Neuronal stem cell (in vitro differentiated cells): ENCODE data around the gene ATR.

Experiments used
- DNase-seq: peaks from one replicate; pipeline ENCODE4 v3.0.0-alpha.2; 2013; ENCODE audit warnings: low spot score
- H2AFZ ChIP-seq: one replicate; pipeline ENCODE4 v1.6.1; 2013; ENCODE audit warnings: mild to moderate bottlenecking, low read length, inconsistent platforms
- H2AK5ac ChIP-seq: 2 replicates; pipeline ENCODE4 v1.6.1; 2013; ENCODE audit warnings: low read depth, mild to moderate bottlenecking, inconsistent platforms, low read length, moderate library complexity, mixed read lengths
- H2BK120ac ChIP-seq: 2 replicates; pipeline ENCODE4 v1.6.1; 2013; ENCODE audit warnings: low read depth, mild to moderate bottlenecking, inconsistent platforms, low read length, moderate library complexity, mixed read lengths
- H2BK12ac ChIP-seq: one replicate; pipeline ENCODE4 v1.6.1; 2013; ENCODE audit warnings: low read length, inconsistent platforms
- H2BK15ac ChIP-seq: 2 replicates; pipeline ENCODE4 v1.6.1; 2013; ENCODE audit warnings: mild to moderate bottlenecking, low read length, inconsistent platforms, mixed read lengths
- H2BK5ac ChIP-seq: one replicate; pipeline ENCODE4 v1.6.1; 2013; ENCODE audit warnings: inconsistent platforms, mild to moderate bottlenecking, low read length, moderate library complexity
- H3K14ac ChIP-seq: one replicate; pipeline ENCODE4 v1.6.1; 2013; ENCODE audit warnings: low read length, inconsistent platforms
- H3K18ac ChIP-seq: 2 replicates; pipeline ENCODE4 v1.6.1; 2013; ENCODE audit warnings: low read length, inconsistent platforms
- H3K23ac ChIP-seq: 2 replicates; pipeline ENCODE4 v1.6.1; 2013; ENCODE audit warnings: low read depth, mild to moderate bottlenecking, mixed read lengths, low read length, inconsistent platforms; ENCODE audit not compliant: poor library complexity
- H3K27ac ChIP-seq: replicated peaks from 3 replicates; pipeline ENCODE4 v1.5.1; 2013; ENCODE audit warnings: low read length, inconsistent platforms
- H3K27me3 ChIP-seq, 3 experiments: 2 replicates each; pipeline ENCODE4 v1.6.1; 2013; ENCODE audit warnings: low read length in 3 of 3, mild to moderate bottlenecking in 2 of 3, inconsistent platforms in 1 of 3, low read depth in 1 of 3, mixed read lengths in 1 of 3, moderate library complexity in 1 of 3; ENCODE audit not compliant: control insufficient read depth in 3 of 3, insufficient read depth in 3 of 3
- H3K36me3 ChIP-seq, 2 donors: replicated peaks in 1 of 2; 2 replicates each; pipeline ENCODE4 v1.6.1; 2013; ENCODE audit warnings: low read length in 2 of 2; ENCODE audit not compliant: control insufficient read depth in 2 of 2, insufficient read depth in 2 of 2
- H3K4ac ChIP-seq: 2 replicates; pipeline ENCODE4 v1.6.1; 2013; ENCODE audit warnings: inconsistent platforms, mild to moderate bottlenecking, low read length, moderate library complexity
- H3K4me1 ChIP-seq, 2 donors: 1 replicate in 1 of 2; 2 replicates in 1 of 2; pipeline ENCODE4 v1.6.1; 2013; ENCODE audit warnings: low read length in 2 of 2, low read depth in 1 of 2; ENCODE audit not compliant: control insufficient read depth in 2 of 2, insufficient read depth in 1 of 2
- H3K4me2 ChIP-seq: one replicate; pipeline ENCODE4 v1.6.1; 2013; ENCODE audit warnings: mild to moderate bottlenecking, low read length, inconsistent platforms; ENCODE audit not compliant: insufficient read depth, poor library complexity, severe bottlenecking
- H3K4me3 ChIP-seq, 2 donors: 2 replicates each; pipeline ENCODE4 v1.5.1; 2013; ENCODE audit warnings: low read length in 2 of 2, mild to moderate bottlenecking in 2 of 2, inconsistent platforms in 1 of 2, moderate library complexity in 1 of 2
- H3K79me1 ChIP-seq: one replicate; pipeline ENCODE4 v1.6.1; 2013; ENCODE audit warnings: low read depth, mild to moderate bottlenecking, inconsistent platforms, low read length, moderate library complexity
- H3K9ac ChIP-seq: one replicate; pipeline ENCODE4 v1.6.1; 2013; ENCODE audit warnings: mild to moderate bottlenecking, low read depth, low read length, inconsistent platforms; ENCODE audit not compliant: poor library complexity
- H3K9me3 ChIP-seq, 2 donors: replicated peaks in 1 of 2; 2 replicates each; pipeline versions ENCODE3 to v1.6.1; 2013; ENCODE audit warnings: low read length in 2 of 2, mild to moderate bottlenecking in 2 of 2, inconsistent platforms in 1 of 2, low read depth in 1 of 2, mixed read lengths in 1 of 2, moderate library complexity in 1 of 2; ENCODE audit not compliant: control insufficient read depth in 2 of 2, insufficient read depth in 1 of 2
- H4K8ac ChIP-seq: one replicate; pipeline ENCODE4 v1.6.1; 2013; ENCODE audit warnings: low read depth, mild to moderate bottlenecking, inconsistent platforms, low read length, moderate library complexity
- H4K91ac ChIP-seq: one replicate; pipeline ENCODE4 v1.6.1; 2013; ENCODE audit warnings: low read length, low read depth, mild to moderate bottlenecking, inconsistent platforms; ENCODE audit not compliant: poor library complexity
- WGBS, 2 donors: extraction: QIAGEN DNeasy Blood & Tissue Kit; methylation state at CpG; one replicate each; pipeline ENCODE4 v1.1.7; 2013; ENCODE audit warnings: missing lambda C conversion rate in 2 of 2, mixed read lengths in 1 of 2; ENCODE audit not compliant: insufficient read length in 2 of 2, insufficient replicate concordance in 1 of 2; ENCODE audit errors: extremely low coverage in 2 of 2; 5-methylcytosine and 5-hydroxymethylcytosine counted together

The ATR gene

GRCh38 chr3:142495103-142495502, 83.4 kb downstream of the ATR start:
- Histone ChIP-seq H3K4me1 (peaks cover 0 to 3% of the 10 kb centered on the region in 2 donors), H3K4ac (no peak overlapping the region), H3K4me2 (no peak overlapping the region), H2AFZ (no peak overlapping the region), H3K18ac (no peak overlapping the region), H4K8ac (no peak overlapping the region), H3K79me1 (no peaks in the 10 kb centered on the region), H3K4me3 (no peak overlapping the region), H2BK15ac (no peak overlapping the region), H2AK5ac (no peak overlapping the region), H4K91ac (no peak overlapping the region), H3K23ac (no peak overlapping the region), H3K9ac (no peak overlapping the region), H2BK5ac (no peak overlapping the region), H2BK120ac (no peak overlapping the region), H3K14ac (no peak overlapping the region), H3K36me3 (peaks cover 5 to 83% of the 10 kb centered on the region in 2 donors), H3K27ac (no peak overlapping the region), H2BK12ac (no peak overlapping the region), H3K27me3 (no peaks in the 10 kb centered on the region), H3K9me3 (peaks cover 0 to 1% of the 10 kb centered on the region in 2 donors)
- no CpG with 5 or more reads among the region's 3 CpGs for WGBS, 2 donors
- no peak for DNase-seq

GRCh38 chr3:142492184-142492583, 86.3 kb downstream of the ATR start:
- no peak overlapping the region for H3K23ac ChIP-seq
- H2AK5ac ChIP-seq, result no peak overlapping the region
- H3K27ac ChIP-seq, result no peak overlapping the region
- H3K14ac ChIP-seq, result no peak overlapping the region
- WGBS, 2 donors, result no CpG with 5 or more reads among the region's 2 CpGs
- no peak overlapping the region for H2BK15ac ChIP-seq
- H3K4ac ChIP-seq, result no peak overlapping the region
- H3K9me3 ChIP-seq, result peaks cover 0 to 1% of the 10 kb centered on the region in 2 donors
- no peak overlapping the region for H4K91ac ChIP-seq
- H3K4me3 ChIP-seq, result no peak overlapping the region
- H3K4me1 ChIP-seq, result peaks cover 0 to 3% of the 10 kb centered on the region in 2 donors
- no peak overlapping the region for H3K4me2 ChIP-seq
- no peak overlapping the region for H2AFZ ChIP-seq
- H3K9ac ChIP-seq, result no peak overlapping the region
- no peak overlapping the region for H4K8ac ChIP-seq
- H2BK120ac ChIP-seq, result no peak overlapping the region
- no peak overlapping the region for H2BK12ac ChIP-seq
- H3K27me3 ChIP-seq, result no peaks in the 10 kb centered on the region
- no peak overlapping the region for H2BK5ac ChIP-seq
- H3K36me3 ChIP-seq, result peaks cover 5 to 89% of the 10 kb centered on the region in 2 donors
- no peaks in the 10 kb centered on the region for H3K79me1 ChIP-seq
- H3K18ac ChIP-seq, result no peak overlapping the region
- DNase-seq, result no peak

- no peaks in the 10 kb centered on the region for H3K9me3 ChIP-seq
- H3K36me3 ChIP-seq, result peaks cover 6 to 89% of the 10 kb centered on the region in 2 donors
- no peak overlapping the region for H3K23ac ChIP-seq
- H3K4ac ChIP-seq, result no peak overlapping the region
- H3K79me1 ChIP-seq, result no peaks in the 10 kb centered on the region
- no peak overlapping the region for H2AFZ ChIP-seq
- no peak overlapping the region for H3K9ac ChIP-seq
- no peak overlapping the region for H3K18ac ChIP-seq
- H2BK120ac ChIP-seq, result no peak overlapping the region
- H3K4me3 ChIP-seq, result no peak overlapping the region
- no peak overlapping the region for H3K14ac ChIP-seq
- no peak overlapping the region for H3K4me2 ChIP-seq
- H4K91ac ChIP-seq, result no peak overlapping the region
- no peak overlapping the region for H2BK15ac ChIP-seq
- H4K8ac ChIP-seq, result no peak overlapping the region
- no peak overlapping the region for H2BK12ac ChIP-seq
- no CpG with 5 or more reads among the region's 5 CpGs for WGBS, 2 donors
- no peak for DNase-seq
- no peaks in the 10 kb centered on the region for H3K27me3 ChIP-seq
- no peak overlapping the region for H2BK5ac ChIP-seq
- peaks cover 0 to 3% of the 10 kb centered on the region in 2 donors for H3K4me1 ChIP-seq
- H2AK5ac ChIP-seq, result no peak overlapping the region
- H3K27ac ChIP-seq, result no peak overlapping the region
These were observed 88.8 kb downstream of the ATR start for GRCh38 chr3:142489572-142490323.

GRCh38 chr3:142484912-142485435, 93.6 kb downstream of the ATR start:
- Histone ChIP-seq H2BK120ac (no peak overlapping the region), H2AK5ac (no peak overlapping the region), H3K36me3 (peaks cover 5 to 75% of the 10 kb centered on the region in 2 donors), H3K23ac (no peak overlapping the region), H3K79me1 (no peaks in the 10 kb centered on the region), H3K9ac (no peak overlapping the region), H3K9me3 (peaks cover 3 to 17% of the 10 kb centered on the region in 2 donors), H2BK15ac (no peak overlapping the region), H3K27me3 (no peaks in the 10 kb centered on the region), H3K18ac (no peak overlapping the region), H4K91ac (no peak overlapping the region), H2BK12ac (no peak overlapping the region), H3K14ac (no peak overlapping the region), H4K8ac (peak overlapping the region; percentile 43), H3K4ac (no peak overlapping the region), H3K4me1 (no peaks in the 10 kb centered on the region), H2AFZ (no peak overlapping the region), H3K4me2 (no peak overlapping the region), H3K4me3 (no peak overlapping the region), H3K27ac (no peak overlapping the region), H2BK5ac (no peak overlapping the region)
- no CpG with 5 or more reads among the region's 4 CpGs for WGBS, 2 donors
- no peak for DNase-seq
